Keratinocyte (primary cell): Measurements from ENCODE around the gene ZFP90. TPM values are rescaled to one million over a fixed set of nuclear protein-coding genes. Genes with fewer than 3 reads are reported as not detected.

Experiments used
- DNase-seq: peaks from one replicate; pipeline ENCODE4 v3.0.0-alpha.2; 2011; ENCODE audit warnings: low read depth, missing footprints, low spot score
- FAIRE-seq: peaks from 2 replicates; lab custom pipeline; 2011; peaks lifted over from hg19 to GRCh38; lab: Jason Lieb, UNC
- H2AFZ ChIP-seq: 2 replicates; pipeline ENCODE4 v1.6.0; 2012; ENCODE audit warnings: low read length, control low read depth, inconsistent platforms; ENCODE audit not compliant: control insufficient read depth
- H3K27ac ChIP-seq: 2 replicates; pipeline ENCODE4 v1.5.1; 2011; ENCODE audit warnings: low read length; ENCODE audit not compliant: control insufficient read depth, insufficient read depth
- H3K27me3 ChIP-seq: 3 replicates; pipeline ENCODE4 v1.6.0; 2011; ENCODE audit warnings: low read length; ENCODE audit not compliant: control insufficient read depth, insufficient read depth; ENCODE audit errors: extremely low read depth
- H3K36me3 ChIP-seq, 2 experiments: 2 replicates in 1 of 2; 3 replicates in 1 of 2; pipeline ENCODE4 v1.5.1; 2011; ENCODE audit warnings: low read length in 2 of 2, mild to moderate bottlenecking in 1 of 2; ENCODE audit not compliant: control insufficient read depth in 2 of 2, insufficient read depth in 2 of 2; ENCODE audit errors: extremely low read depth in 1 of 2
- H3K4me1 ChIP-seq: 3 replicates; pipeline ENCODE4 v1.5.1; 2011; ENCODE audit warnings: low read length; ENCODE audit not compliant: control insufficient read depth, insufficient read depth; ENCODE audit errors: extremely low read depth
- H3K4me2 ChIP-seq: 3 replicates; pipeline ENCODE4 v1.6.0; 2011; ENCODE audit warnings: low read depth, low read length; ENCODE audit not compliant: control insufficient read depth, insufficient read depth; ENCODE audit errors: extremely low read depth
- H3K4me3 ChIP-seq, 3 experiments: fragments of 200-600 bp in 1 of 3; sonication (generic) in 1 of 3; 2 replicates in 2 of 3; 3 replicates in 1 of 3; pipeline ENCODE4 v1.5.1; 2011 to 2016; ENCODE audit warnings: low read length in 3 of 3, mild to moderate bottlenecking in 3 of 3, control low read depth in 2 of 3, inconsistent platforms in 1 of 3, low read depth in 1 of 3, mixed read lengths in 1 of 3, mixed run types in 1 of 3, moderate library complexity in 1 of 3; ENCODE audit not compliant: control insufficient read depth in 2 of 3, insufficient read depth in 2 of 3; ENCODE audit errors: extremely low read depth in 1 of 3
- H3K79me2 ChIP-seq: 2 replicates; pipeline ENCODE4 v1.6.0; 2012; ENCODE audit warnings: low read length; ENCODE audit not compliant: control insufficient read depth, insufficient read depth
- H3K9ac ChIP-seq: 3 replicates; pipeline ENCODE4 v1.6.0; 2011; ENCODE audit warnings: low read length; ENCODE audit not compliant: control insufficient read depth, insufficient read depth; ENCODE audit errors: extremely low read depth
- H3K9me1 ChIP-seq: 3 replicates; pipeline ENCODE4 v1.6.0; 2011; ENCODE audit warnings: low read length; ENCODE audit not compliant: control insufficient read depth, insufficient read depth; ENCODE audit errors: extremely low read depth
- H3K9me3 ChIP-seq: 2 replicates; pipeline ENCODE4 v1.5.1; 2012; ENCODE audit warnings: low read depth, low read length; ENCODE audit not compliant: control insufficient read depth
- H4K20me1 ChIP-seq: 3 replicates; pipeline ENCODE4 v1.6.0; 2011; ENCODE audit warnings: low read length; ENCODE audit not compliant: control insufficient read depth, insufficient read depth; ENCODE audit errors: extremely low read depth
- CTCF ChIP-seq, 3 experiments: IDR thresholded peaks in 1 of 3; conservative IDR thresholded peaks in 1 of 3; optimal IDR thresholded peaks in 1 of 3; 2 replicates in 2 of 3; 3 replicates in 1 of 3; pipeline versions ENCODE3 to v1.5.1; 2011; ENCODE audit warnings: low read length in 3 of 3, mild to moderate bottlenecking in 3 of 3, moderate library complexity in 2 of 3, control low read depth in 1 of 3, inconsistent platforms in 1 of 3; ENCODE audit not compliant: insufficient read depth in 2 of 3; ENCODE audit errors: extremely low read depth in 1 of 3
- EZH2 ChIP-seq: IDR thresholded peaks from one replicate; pipeline ENCODE4 v1.6.1; 2012; ENCODE audit warnings: inconsistent platforms, mild to moderate bottlenecking, low read length, moderate library complexity
- dilution Hi-C: fragments of 300-500 bp; cut with MboI; formaldehyde crosslinking; loops from one replicate; pipeline ENCODE4 v1.7.0; 2020; ENCODE audit warnings: low sequenced_read_pairs; ENCODE audit not compliant: extremely low pct_ligation_motif_present
- polyA plus RNA-seq, 5 experiments: library from polyadenylated mRNA; depleted of rRNA in 3 of 5; stranded (reverse) in 3 of 5; stranded (forward) in 1 of 5; unstranded in 1 of 5; fragments of >200 nt; gene quantifications; 1 replicate in 1 of 5; 2 replicates in 3 of 5; 3 replicates in 1 of 5; pipeline versions ENCODE4 v1.2.1 to v1.2.3, GENCODE V29; 2011 to 2012; ENCODE audit warnings: missing spikeins in 2 of 5, low read depth in 1 of 5, low replicate concordance in 1 of 5

ZFP90 gene
- polyA plus RNA-seq, 1 donor (not counting 4 experiments of a cell fraction or from before 2014, with no cell fraction given) = 15.3 TPM

- no peak overlapping the region for H3K27ac ChIP-seq
- dilution Hi-C loops = no loop called here
- H4K20me1 ChIP-seq = no peaks in the 10 kb centered on the region
- H3K4me3 ChIP-seq = no peak overlapping the region
- no peak overlapping the region for H3K4me2 ChIP-seq
- no peak for TF ChIP-seq EZH2
- TF ChIP-seq CTCF (optimal IDR thresholded peaks at IDR 0.05 in 1 of 3, IDR thresholded peaks at IDR 0.05 in 1 of 3, conservative IDR thresholded peaks at IDR 0.05 in 1 of 3; ENCODE audit: extremely low read depth in 1 of 3, insufficient read depth in 2 of 3, low read length in 3 of 3) = no peak
- H3K27me3 ChIP-seq = no peaks in the 10 kb centered on the region
- no peaks in the 10 kb centered on the region for H3K9me3 ChIP-seq
- no peaks in the 10 kb centered on the region for H3K79me2 ChIP-seq
- DNase-seq = no peak
- no peak for FAIRE-seq
- no peak overlapping the region for H3K9ac ChIP-seq
- peaks cover 7% of the 10 kb centered on the region for H3K4me1 ChIP-seq
- no peaks in the 10 kb centered on the region for H3K9me1 ChIP-seq
- no peaks in the 10 kb centered on the region for H3K36me3 ChIP-seq
- H2AFZ ChIP-seq = no peak overlapping the region
These were observed 68.4 kb downstream of the ZFP90 start for GRCh38 chr16:68607443-68607842.

- Histone ChIP-seq H3K27me3 (no peaks in the 10 kb centered on the region), H3K79me2 (no peaks in the 10 kb centered on the region), H2AFZ (no peak overlapping the region), H3K9me3 (no peaks in the 10 kb centered on the region), H4K20me1 (no peaks in the 10 kb centered on the region), H3K36me3 (no peaks in the 10 kb centered on the region), H3K4me2 (no peak overlapping the region), H3K4me3 (no peak overlapping the region), H3K4me1 (peaks cover 7% of the 10 kb centered on the region), H3K9me1 (no peaks in the 10 kb centered on the region), H3K27ac (no peak overlapping the region), H3K9ac (no peak overlapping the region)
- FAIRE-seq (no peak), DNase-seq (no peak)
- TF ChIP-seq EZH2 (no peak), CTCF (optimal IDR thresholded peaks at IDR 0.05 in 1 of 3, IDR thresholded peaks at IDR 0.05 in 1 of 3, conservative IDR thresholded peaks at IDR 0.05 in 1 of 3; ENCODE audit: extremely low read depth in 1 of 3, insufficient read depth in 2 of 3, low read length in 3 of 3) (no peak)
- dilution Hi-C loops = no loop called here
These were observed 69.2 kb downstream of the ZFP90 start for GRCh38 chr16:68608330-68608729.
